IPS-18c (cell line): ENCODE measurements around the gene SGCA.

Source experiments
- H3K4me3 ChIP-seq: 2 replicates; pipeline ENCODE4 v1.7.0; 2013; ENCODE audit warnings: low read depth, mild to moderate bottlenecking, low read length, moderate library complexity; ENCODE audit not compliant: insufficient read depth
- H3K9me3 ChIP-seq: one replicate; pipeline ENCODE4 v1.6.1; 2013; ENCODE audit warnings: mild to moderate bottlenecking, low read length, moderate library complexity; ENCODE audit not compliant: control insufficient read depth, insufficient read depth

The SGCA gene

DNA sequence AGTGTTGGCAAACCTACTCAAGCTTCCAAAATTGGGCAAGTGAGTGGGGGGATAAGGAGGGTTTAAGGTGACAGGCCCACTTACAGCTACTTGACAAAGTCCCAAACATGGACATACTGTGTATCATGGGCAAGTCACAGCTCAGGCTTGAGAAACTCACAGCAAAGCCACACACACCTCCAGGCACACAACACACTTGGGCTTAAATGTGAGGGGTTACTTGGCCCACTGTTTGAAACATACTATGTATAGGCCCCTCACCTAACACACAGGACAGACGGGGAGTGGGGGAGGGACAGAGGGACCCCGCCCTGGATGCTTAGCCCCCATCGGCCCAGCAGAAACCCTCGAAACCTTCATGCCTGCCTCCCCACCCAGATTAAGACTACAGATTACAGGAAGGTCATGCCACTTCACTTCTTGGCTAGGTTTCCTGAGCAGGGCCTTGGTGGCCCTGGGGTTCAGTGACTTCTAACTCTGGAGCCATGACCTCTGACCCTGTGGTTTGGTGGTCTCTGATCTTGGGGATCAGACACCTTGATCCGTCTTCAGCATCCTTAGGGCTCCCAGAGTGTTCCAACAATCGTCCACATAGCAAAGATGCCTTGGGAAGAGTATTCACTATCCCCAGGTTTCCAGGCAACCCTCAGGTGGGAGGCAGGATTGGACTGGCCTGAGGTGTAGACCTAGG is 33.6 kb upstream of the SGCA start:
- Histone ChIP-seq H3K9me3 (no peaks in the 10 kb centered on the region), H3K4me3 (no peak overlapping the region)

GRCh38 chr17:50133028-50133768 is 32.6 kb upstream of the SGCA start:
- Histone ChIP-seq H3K4me3 (no peak overlapping the region), H3K9me3 (no peaks in the 10 kb centered on the region)

DNA sequence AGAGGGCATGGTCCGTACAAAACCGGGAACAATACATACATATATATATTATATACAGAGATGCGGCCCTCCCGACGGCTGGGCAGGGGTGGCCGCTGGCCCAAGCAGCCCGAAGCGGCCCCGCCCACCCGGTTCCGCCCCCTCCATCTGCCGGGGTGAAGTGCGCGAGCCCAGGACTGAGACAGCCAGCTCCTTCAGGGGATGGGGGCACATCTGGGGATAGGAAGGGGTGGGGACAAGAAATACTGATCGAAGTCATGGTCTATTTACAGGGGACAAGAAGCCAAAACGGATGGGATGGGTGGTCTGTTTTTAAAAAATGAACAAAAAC is 32.1 kb upstream of the SGCA start:
- Histone ChIP-seq H3K9me3 (no peaks in the 10 kb centered on the region), H3K4me3 (no peak overlapping the region)

DNA sequence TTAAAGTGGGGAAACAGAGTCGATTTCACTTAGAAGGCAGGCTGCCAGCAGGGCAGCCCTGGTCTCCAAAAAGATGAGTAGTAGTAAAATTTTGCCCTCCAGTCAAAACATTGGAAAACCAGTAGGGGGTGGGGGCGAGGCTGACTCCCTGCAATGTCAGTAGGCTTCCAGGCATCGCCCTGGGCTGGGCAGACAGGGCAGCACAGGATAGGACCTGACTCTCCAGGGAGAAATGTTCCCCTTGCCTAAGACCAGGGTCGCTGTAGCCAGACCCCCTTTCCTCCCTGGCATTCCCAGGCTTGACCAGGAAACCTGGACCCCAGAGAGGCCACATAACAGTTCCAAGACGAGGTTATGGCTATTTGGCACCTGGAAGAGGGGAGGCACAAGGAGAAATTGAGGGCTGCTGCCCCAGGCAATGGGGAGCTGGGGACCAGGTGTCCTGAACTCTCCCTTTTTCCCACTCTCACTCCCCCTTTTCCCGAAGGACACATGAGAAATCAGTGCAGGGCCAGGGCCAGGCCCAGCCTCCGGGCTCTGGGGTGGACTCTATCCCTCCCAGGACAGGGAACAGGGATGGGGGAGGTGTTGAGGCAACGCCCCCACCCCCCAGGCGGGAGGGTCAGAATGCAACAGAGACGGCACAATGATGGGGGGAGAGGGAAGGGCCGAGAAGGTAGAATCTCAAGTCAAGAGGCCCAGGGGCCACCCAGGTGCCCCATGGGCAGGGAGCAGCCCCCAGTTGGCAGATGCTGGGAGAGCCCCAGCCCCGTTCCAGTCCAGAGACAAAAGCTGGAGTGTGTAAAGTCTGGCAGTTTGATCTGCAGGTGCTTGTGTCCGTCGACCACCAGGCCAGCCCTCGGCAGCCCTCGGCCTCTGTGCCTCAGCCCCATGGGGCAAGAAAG is 31.3 kb upstream of the SGCA start:
- Histone ChIP-seq H3K9me3 (no peaks in the 10 kb centered on the region), H3K4me3 (no peak overlapping the region)

DNA sequence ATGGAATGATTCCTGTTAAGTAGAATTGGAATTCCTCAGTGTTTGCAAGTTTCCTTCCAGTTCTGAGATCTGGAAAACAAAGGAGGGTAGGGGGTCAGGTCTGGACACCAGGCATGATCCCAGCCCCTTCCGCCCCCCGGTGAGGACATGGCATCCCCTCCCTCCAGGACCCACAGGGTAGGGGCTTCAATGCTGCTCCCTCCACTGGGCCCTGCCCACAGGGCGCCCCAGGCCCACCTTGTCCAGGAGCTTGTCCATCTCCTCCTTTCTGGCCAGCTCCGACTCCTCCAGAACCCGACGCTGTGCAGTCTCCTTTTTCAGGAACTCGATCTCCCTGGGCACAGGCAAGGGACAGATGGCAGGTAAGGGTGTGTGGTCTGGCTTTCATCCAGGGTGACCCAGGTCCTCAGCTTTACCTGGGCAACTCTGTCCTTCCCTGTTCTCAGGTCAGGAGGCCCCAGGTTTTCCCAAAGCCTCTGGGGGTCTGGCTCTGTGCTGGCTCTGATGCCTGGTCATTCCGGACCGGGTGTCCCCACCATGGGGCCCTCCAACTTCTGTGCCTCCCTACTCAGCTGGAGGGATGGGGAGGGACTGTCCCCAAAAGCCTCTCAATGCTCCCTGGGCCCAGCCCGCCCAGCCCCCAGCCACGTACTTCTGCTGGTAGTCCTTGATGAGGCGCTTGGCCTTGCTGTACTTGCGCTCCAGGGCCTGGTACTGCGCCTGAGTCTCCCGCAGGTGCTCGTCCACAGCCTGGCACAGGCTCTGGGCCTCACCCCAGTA is 30.3 kb upstream of the SGCA start:
- H3K4me3 ChIP-seq = no peak overlapping the region
- H3K9me3 ChIP-seq = peaks cover 2% of the 10 kb centered on the region

DNA sequence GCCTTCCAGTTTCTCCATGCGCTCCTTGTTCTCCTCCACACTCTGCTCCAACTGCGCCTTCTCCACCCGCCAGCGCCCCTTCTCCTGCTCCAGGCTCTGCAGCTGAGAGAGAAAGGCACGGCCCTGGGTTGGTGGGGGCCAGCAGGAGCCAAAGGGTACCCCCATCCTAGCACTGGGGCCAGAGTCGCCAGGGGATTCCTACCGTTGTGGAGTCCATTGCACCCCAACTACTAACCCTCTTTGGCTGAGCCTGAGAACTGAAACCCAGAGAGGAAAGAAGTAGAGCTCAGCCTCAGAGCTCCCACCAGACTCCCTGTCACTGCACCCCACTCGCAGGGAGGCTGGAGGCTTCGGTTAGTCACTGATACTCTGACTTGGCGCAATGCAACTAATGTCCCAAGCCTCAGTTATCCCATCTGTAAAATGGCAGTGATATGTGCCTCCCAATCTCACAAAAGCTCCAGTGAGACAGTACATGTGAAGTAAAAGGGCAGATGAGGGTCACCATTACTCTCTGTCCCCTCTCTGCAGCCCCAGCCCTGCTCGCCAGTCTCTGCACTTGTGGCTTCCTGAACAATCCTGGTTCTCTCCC is 29.6 kb upstream of the SGCA start:
- no peak overlapping the region for H3K4me3 ChIP-seq
- H3K9me3 ChIP-seq = peaks cover 2% of the 10 kb centered on the region

- Histone ChIP-seq H3K4me3 (no peak overlapping the region), H3K9me3 (peaks cover 2% of the 10 kb centered on the region)
These were observed 28.8 kb upstream of the SGCA start for GRCh38 chr17:50137042-50137441.

DNA sequence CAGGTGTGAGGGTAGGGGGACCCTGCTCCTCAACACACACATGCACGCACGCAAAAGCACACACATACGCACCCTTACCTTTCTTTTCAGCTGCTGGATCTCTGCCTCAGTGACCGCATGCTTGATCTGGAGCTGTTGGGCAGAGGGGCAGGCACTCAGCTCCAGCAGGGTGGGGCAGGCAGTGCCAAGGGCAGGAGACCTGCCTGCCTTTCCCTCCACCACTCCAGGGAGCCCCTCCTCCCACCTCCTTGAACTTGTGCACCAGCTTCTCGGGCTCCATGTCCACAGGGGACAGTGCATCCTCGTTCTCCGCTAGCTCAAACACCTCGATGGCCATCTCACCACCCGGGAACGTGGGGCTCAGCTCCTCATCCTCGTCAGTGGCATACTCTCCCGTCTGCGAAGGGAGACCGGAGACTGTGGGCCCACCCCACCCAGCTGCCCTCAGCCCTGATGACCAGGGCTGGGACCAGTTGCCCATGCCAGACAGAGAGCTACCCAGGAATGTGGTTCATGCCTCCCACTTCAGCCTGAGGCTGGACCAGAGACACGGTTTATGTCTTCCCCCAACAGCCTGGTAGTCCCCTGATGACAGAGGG is 26.5 kb upstream of the SGCA start:
- H3K4me3 ChIP-seq = no peak overlapping the region
- peaks cover 2% of the 10 kb centered on the region for H3K9me3 ChIP-seq

DNA sequence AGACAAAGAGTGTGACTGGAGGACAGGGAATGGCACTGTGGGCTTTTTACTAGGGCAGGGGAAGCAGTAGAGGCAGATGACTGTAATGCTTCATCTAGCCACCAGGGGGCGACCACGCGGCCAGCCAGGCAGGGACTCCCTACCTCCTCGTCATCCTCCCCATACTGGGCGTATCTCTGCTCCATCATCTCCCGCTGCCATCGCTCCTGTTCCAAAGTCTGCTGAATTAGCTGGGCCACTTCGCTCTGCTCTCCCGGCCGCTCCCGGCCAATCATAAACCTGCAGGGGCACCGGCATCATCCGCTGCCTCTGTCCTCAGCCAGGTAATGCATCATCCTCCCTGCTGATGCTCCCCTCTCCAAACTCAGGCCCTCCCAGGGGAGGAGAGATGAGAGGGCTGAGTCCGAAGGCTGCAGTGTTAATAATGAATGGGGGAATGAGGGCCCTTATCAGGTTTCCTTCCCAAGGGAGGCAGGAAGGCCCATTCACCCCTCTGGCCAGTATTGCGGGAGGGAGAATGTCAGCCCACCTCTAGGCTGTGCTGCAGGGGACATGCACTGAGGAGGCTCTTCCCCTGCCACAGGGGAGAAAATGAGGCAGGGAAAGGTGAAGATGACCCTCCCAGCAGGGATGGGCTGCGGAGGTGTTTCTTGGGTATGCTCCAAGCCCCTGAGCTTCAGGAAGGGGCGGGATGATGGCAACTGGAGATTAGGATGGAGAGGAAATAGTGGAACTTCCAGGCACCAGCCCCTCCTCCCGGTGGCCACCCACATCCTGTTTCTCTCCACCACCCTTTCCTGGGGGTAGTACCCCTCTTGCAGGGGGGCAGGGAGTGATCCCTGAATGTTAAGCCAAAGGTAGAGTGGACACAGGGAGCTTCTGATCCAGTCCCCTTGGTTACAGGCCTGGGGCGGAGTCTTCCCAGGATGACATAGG is 25.6 kb upstream of the SGCA start:
- Histone ChIP-seq H3K9me3 (peaks cover 2% of the 10 kb centered on the region), H3K4me3 (no peak overlapping the region; the same call in 1 of the 2 replicates)

- no peak overlapping the region for H3K4me3 ChIP-seq
- peaks cover 2% of the 10 kb centered on the region for H3K9me3 ChIP-seq
These were observed 24.6 kb upstream of the SGCA start for GRCh38 chr17:50141026-50141744.

DNA sequence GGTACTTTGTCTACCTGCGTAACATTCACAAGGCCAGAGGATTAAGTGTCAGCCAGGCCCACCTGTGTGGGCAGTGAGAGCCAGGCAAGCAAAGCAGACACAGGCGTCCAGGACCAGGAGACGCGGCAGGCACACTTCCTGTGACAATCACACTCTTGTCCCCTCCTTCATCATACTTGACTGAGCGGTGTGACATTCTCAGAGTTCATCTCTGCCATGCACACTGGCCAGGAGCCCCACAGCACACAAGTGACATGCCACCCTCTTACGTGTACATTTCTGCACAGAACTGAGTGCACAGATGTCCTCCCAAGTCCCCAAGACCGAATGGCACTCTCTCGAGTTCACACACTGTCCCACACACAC is 24.1 kb upstream of the SGCA start:
- H3K9me3 ChIP-seq = peaks cover 2% of the 10 kb centered on the region

GRCh38 chr17:50143461-50144176 is 22.2 kb upstream of the SGCA start:
- no peak overlapping the region for H3K4me3 ChIP-seq
- H3K9me3 ChIP-seq = peaks cover 2% of the 10 kb centered on the region

More for the DNA sequence above, 24.1 kb upstream of the SGCA start:
- no peak overlapping the region for H3K4me3 ChIP-seq

DNA sequence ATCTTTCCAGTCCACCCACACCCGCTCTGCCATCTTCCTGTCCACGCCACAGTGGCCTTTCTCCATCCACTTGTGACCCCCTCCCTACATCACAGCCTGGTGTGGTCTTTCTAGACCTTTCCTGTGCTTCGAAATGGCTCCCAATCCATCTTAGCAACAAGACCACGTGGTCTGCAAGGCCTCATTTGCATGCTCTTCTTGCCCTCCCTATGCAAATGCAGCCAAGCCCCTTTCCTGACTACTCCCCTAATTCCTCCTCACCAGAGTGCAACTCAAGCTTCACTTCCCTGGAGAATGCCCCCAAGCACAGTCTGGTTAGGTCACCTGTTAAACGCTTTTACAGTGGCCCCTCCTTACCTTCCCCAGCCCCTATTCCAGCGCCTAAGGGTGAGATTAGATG is 21.4 kb upstream of the SGCA start:
- peaks cover 2% of the 10 kb centered on the region for H3K9me3 ChIP-seq
- H3K4me3 ChIP-seq = no peak overlapping the region

DNA sequence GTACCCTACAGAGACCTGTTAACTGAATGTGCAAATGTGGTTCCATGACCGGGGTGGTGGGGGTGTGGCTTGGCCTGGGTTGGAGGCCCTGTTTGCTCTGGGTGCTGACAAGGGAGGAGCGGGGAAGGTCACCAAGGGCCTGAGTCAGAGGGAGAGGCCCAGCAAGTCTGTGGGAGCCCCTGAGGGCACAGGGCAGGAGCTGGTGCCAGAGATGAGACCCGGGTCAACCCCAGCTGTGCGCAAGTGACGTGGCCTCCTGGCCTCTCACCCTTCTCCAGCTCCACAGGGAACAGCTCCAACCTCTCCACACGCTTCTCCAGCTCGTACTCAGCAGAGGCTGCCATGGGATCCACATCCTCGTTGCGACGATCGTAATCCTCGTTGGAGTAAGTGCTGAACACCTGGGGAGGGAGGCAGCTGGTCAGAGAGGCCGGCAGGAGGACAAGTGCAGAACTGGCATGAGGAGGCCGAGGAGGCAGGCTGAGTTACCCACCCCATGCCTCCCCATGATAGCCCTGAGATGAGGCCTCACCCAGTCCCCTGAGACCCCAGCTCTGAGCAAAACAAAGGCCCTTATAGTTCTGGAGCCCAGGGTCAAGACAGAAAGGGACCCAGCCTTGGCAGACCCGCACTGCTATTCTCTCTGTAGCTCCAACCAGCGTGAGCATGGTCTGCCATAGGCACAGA is 20.8 kb upstream of the SGCA start:
- Histone ChIP-seq H3K4me3 (no peak overlapping the region), H3K9me3 (peaks cover 2% of the 10 kb centered on the region)
